ENCODE measurements around the gene WNT6. TPM values are rescaled to one million over a fixed set of nuclear protein-coding genes. Genes with fewer than 3 reads are reported as not detected.
A peak's percentile ranks its signal among the peaks of the same experiment; 100 is the strongest.

The WNT6 gene
- total RNA-seq, 6 experiments from 2014 or later: not detected

DNA sequence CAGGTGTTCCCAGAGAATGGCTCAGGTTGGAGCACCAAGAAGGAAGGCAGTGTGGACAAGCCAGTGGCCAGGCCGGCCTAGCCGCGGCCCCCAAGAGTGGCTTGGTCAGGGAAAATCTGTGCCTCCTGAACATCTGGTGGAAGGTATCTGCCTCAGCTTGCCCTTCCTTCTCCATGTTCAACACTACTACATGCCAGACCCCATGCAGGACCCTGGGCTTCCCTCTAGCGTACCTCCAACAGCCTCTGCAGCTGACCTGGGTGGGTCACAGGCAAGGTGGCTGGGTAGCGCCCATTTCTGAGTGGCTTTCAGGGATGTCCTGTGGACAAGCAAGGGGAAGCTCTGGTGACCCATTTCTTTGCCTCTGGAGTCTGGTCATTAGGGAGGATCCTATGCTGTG, 28.7 kb downstream of the WNT6 start:
- peaks cover 54% of the 10 kb centered on the region for H3K27me3 Mint-ChIP-seq (ENCODE audit: insufficient read depth)
- H3K9me3 Mint-ChIP-seq: no peaks in the 10 kb centered on the region
- DNase-seq: no peak
- TF ChIP-seq, protein P1, sequence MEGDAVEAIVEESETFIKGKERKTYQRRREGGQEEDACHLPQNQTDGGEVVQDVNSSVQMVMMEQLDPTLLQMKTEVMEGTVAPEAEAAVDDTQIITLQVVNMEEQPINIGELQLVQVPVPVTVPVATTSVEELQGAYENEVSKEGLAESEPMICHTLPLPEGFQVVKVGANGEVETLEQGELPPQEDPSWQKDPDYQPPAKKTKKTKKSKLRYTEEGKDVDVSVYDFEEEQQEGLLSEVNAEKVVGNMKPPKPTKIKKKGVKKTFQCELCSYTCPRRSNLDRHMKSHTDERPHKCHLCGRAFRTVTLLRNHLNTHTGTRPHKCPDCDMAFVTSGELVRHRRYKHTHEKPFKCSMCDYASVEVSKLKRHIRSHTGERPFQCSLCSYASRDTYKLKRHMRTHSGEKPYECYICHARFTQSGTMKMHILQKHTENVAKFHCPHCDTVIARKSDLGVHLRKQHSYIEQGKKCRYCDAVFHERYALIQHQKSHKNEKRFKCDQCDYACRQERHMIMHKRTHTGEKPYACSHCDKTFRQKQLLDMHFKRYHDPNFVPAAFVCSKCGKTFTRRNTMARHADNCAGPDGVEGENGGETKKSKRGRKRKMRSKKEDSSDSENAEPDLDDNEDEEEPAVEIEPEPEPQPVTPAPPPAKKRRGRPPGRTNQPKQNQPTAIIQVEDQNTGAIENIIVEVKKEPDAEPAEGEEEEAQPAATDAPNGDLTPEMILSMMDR (IDR thresholded peaks at IDR 0.05): no peak
- no peak overlapping the region for H3K27ac Mint-ChIP-seq
- no peak overlapping the region for H3K4me3 Mint-ChIP-seq
- H3K36me3 Mint-ChIP-seq (ENCODE audit: low read depth): 0 out of 2 replicates have a peak, but pooled peaks cover 4% of the 10 kb centered on the region
- no peaks in the 10 kb centered on the region for H3K4me1 Mint-ChIP-seq (ENCODE audit: low read depth)

DNA sequence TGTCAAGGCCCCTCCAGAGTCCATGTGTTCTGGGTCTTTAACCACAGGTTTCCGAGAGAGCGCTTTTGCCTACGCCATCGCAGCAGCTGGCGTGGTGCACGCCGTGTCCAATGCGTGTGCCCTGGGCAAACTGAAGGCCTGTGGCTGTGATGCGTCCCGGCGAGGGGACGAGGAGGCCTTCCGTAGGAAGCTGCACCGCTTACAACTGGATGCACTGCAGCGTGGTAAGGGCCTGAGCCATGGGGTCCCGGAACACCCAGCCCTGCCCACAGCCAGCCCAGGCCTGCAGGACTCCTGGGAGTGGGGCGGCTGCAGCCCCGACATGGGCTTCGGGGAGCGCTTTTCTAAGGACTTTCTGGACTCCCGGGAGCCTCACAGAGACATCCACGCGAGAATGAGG, 30.3 kb downstream of the WNT6 start:
- Mint-ChIP-seq H3K4me1 (ENCODE audit: low read depth) (no peaks in the 10 kb centered on the region), H3K27me3 (ENCODE audit: insufficient read depth) (peaks cover 61% of the 10 kb centered on the region), H3K4me3 (no peak overlapping the region), H3K27ac (no peak overlapping the region), H3K36me3 (ENCODE audit: low read depth) (no peaks in the 10 kb centered on the region), H3K9me3 (no peaks in the 10 kb centered on the region)
- TF ChIP-seq, protein P1 (IDR thresholded peaks at IDR 0.05): no peak
- DNase-seq: no peak

DNA sequence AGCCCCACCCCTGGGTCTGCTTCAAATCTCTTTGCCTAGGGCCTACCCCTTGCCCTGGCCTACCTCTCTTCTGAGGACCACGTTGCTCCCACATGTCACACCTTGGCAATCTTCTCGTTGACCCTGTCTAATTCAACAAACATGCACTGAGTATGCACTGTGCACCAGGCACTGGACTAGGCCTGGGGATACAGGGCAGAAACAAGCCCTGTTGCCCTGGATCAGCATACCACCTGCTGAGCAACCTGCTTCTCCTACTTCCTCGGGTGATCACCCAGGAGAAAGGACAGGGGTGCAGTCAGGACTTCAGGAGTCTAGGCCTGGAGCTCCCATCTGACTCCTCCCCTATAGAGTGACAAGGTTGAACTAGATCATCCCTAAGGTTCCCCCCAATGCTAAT, 30.8 kb downstream of the WNT6 start:
- no peak overlapping the region for H3K4me3 Mint-ChIP-seq
- H3K27ac Mint-ChIP-seq: no peak overlapping the region
- no peaks in the 10 kb centered on the region for H3K9me3 Mint-ChIP-seq
- no peaks in the 10 kb centered on the region for H3K4me1 Mint-ChIP-seq (ENCODE audit: low read depth)
- H3K36me3 Mint-ChIP-seq (ENCODE audit: low read depth): no peaks in the 10 kb centered on the region
- TF ChIP-seq, protein P1 (IDR thresholded peaks at IDR 0.05): no peak
- H3K27me3 Mint-ChIP-seq (ENCODE audit: insufficient read depth): peaks cover 60% of the 10 kb centered on the region
- DNase-seq: no peak

DNA sequence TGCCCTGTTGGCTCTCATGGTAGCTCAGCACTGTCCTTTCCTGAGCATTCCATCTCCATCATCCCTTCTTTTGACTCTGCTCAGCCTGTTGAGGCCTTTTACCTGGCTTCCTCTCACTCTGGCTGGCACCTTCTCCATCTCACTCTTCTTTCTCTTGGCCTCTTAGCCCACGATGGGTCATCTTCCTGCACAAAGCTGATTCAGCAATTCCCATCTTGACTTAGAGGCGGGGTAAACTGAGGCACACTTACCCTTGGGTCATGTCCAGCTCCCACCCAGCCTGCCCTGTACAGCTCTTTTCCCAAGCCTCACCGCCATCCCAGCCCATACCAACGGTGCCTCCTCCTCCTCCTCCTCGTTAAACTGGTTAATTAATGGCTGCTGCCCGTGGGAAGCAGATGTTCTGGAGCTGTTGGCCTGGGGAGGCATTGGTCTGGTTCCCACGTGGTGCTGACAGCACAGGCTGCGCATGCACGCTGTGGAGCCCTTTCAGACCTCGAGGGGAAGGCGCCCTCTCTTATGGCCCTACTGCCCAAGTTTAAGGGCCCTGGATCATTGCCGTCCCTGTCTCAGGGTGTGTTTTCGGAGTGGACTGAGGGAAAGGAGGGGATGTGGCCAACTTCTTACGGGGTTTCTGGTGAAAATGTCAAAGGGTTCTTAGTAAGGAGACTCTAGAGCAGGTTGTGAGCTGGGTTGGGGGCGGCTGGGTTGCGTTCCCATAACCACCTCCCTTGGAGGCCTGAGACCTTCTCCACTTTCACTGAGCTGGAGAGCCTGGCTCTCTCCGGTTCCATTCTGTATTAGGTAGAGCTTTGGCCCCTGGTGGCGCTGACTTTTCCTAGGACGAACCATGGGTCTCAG, 31.9 kb downstream of the WNT6 start:
- Mint-ChIP-seq H3K9me3 (no peaks in the 10 kb centered on the region), H3K27ac (no peak overlapping the region), H3K4me1 (ENCODE audit: low read depth) (no peaks in the 10 kb centered on the region), H3K4me3 (no peak overlapping the region), H3K36me3 (ENCODE audit: low read depth) (no peaks in the 10 kb centered on the region), H3K27me3 (ENCODE audit: insufficient read depth) (peaks cover 64% of the 10 kb centered on the region)
- DNase-seq: no peak
- TF ChIP-seq, protein P1 (IDR thresholded peaks at IDR 0.05): no peak

DNA sequence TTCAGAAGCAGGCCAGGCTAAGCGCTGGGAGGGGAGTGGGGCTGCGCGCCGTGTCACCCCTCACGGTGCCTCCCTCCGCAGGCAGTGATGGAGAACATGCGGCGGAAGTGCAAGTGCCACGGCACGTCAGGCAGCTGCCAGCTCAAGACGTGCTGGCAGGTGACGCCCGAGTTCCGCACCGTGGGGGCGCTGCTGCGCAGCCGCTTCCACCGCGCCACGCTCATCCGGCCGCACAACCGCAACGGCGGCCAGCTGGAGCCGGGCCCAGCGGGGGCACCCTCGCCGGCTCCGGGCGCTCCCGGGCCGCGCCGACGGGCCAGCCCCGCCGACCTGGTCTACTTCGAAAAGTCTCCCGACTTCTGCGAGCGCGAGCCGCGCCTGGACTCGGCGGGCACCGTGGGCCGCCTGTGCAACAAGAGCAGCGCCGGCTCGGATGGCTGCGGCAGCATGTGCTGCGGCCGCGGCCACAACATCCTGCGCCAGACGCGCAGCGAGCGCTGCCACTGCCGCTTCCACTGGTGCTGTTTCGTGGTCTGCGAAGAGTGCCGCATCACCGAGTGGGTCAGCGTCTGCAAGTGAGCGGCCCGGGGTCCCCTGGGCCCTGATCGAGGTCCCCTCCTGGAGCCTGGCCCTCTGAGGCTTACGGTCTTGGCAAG, 33.2 kb downstream of the WNT6 start:
- Mint-ChIP-seq H3K9me3 (no peaks in the 10 kb centered on the region), H3K27ac (no peak overlapping the region), H3K4me3 (peak overlapping the region; percentile 57), H3K36me3 (ENCODE audit: low read depth) (no peaks in the 10 kb centered on the region), H3K27me3 (ENCODE audit: insufficient read depth) (peaks cover 59% of the 10 kb centered on the region), H3K4me1 (ENCODE audit: low read depth) (no peaks in the 10 kb centered on the region)
- TF ChIP-seq, protein P1 (IDR thresholded peaks at IDR 0.05): peak; percentile 70
- peak; percentile 9 for DNase-seq

Data from HFFc6 (cell line).